Ramos (cell line): Measurements from ENCODE around the gene LHX8.
"Not testable (repeated sequence)": the region's sequence is repeated elsewhere in the genome, so short reads cannot be mapped to it uniquely, and the experiment has no call there.

Experiments
- in situ Hi-C: fragments of 300-500 bp; cut with MboI; formaldehyde crosslinking; loops from one replicate; pipeline ENCODE4 v1.14.3; 2022; ENCODE audit warnings: low sequenced_read_pairs; ENCODE audit not compliant: unreplicated experiment

LHX8 gene

GRCh38 chr1:75132242-75132811 lies 1.9 kb upstream of the LHX8 start:
- in situ Hi-C loops: no loop called here

DNA sequence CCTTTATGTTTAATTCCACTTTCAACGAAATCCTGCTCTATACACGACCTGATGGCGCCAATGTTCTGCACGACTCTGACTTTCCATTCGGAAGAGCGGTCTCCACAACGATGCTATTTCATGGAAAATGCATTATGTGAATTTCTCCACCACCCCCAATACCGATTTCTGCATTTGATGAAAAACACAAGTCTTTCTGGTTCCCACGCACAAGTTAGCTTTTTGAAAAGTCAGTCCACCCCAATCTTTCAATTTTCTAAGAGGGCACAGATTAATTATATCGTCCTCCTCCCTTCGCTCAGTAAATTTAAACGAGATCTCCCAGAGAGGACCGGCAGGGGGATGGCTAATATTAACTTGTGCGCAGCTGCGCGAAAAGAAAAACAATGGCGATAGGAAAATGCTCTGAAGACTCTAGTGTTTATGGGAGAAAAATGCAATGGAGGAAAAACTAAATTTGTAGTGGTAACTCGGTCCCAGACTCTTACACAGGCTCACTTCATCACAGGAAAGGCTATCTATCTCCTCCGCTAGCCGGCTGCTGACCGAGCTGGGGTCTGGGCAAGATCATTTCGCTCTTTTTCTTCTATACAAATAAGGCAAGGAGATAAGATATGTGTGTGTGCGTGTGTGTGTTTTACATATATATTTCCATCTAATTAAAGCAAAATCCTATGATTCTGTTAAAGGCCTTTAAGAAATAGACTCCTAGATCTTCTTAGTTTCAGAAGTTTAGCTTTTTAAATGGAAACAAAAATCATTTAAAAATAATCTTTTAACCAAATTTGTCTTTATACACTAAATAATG lies 1.2 kb upstream of the LHX8 start:
- in situ Hi-C loops: no loop called here

- in situ Hi-C loops: no loop called here
These were observed 722 bp downstream of the LHX8 start for GRCh38 chr1:75134647-75135572.

GRCh38 chr1:75135573-75136194 lies 1.5 kb downstream of the LHX8 start:
- in situ Hi-C loops: no loop called here

- in situ Hi-C loops: no loop called here
These were observed 2.1 kb downstream of the LHX8 start for GRCh38 chr1:75136195-75136815.

GRCh38 chr1:75136921-75137641 lies 2.9 kb downstream of the LHX8 start:
- in situ Hi-C loops: no loop called here

- in situ Hi-C loops: no loop called here
These were observed 17.9 kb downstream of the LHX8 start for GRCh38 chr1:75152092-75152491.

DNA sequence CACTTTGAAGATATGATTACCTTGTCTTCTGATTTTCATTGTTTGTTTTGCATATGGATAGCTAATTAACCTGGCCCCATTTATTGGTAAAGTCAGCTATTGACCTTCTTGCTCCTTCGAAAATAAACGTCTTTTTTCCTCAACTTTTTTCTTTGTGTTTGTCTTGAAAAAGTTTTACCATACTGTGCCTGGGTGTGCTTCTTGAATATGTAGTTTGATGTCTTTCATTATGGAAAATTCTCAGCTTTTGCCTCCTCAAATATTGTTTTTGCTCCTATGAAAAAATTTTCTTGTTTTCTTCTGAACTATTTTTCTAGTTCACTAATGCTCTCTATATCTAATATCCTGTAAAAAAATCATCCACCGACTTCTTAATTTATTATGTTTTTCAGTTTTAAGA lies 25.0 kb downstream of the LHX8 start:
- in situ Hi-C loops: no loop called here

DNA sequence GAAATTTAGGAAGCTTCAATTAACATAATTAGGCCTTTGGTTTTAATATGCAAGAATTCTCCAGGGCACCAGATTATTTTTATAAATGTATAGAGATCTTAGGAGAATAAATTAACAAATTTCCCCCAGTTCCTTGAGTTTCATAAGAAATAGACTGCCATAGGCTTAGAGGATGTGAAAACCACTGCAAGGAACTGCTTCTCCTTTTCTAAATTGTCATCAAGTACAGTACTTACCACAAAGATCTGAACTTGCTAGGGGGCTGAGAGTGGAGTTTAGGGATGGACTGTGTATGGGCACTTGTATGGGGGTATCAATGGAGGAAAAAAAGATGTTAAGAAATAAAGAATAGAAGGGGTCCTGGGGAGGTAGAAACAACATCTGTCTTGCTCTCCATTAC lies 31.1 kb downstream of the LHX8 start:
- in situ Hi-C loops: no loop called here

DNA sequence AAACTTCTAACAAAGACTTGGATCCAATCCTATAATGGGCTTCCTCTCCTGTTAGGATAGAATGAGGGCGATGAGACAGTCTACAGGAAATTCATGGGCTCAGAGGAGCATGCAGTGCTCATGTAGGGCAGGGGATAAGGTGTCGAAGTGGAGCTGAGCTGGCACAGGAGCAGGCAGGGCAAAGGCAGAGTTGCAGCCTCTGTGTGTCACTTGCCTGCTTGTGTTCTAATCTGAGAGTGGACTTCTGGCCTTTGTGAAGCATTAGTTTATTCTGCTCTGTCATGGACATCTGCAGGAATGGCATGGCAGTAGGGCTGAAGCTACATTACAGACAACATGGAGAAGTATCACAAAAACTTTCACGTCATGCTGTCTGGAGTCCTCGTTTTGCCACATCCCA lies 32.6 kb downstream of the LHX8 start:
- in situ Hi-C loops: no loop called here

- in situ Hi-C loops: no loop called here
These were observed 35.8 kb downstream of the LHX8 start for GRCh38 chr1:75170011-75170410.

DNA sequence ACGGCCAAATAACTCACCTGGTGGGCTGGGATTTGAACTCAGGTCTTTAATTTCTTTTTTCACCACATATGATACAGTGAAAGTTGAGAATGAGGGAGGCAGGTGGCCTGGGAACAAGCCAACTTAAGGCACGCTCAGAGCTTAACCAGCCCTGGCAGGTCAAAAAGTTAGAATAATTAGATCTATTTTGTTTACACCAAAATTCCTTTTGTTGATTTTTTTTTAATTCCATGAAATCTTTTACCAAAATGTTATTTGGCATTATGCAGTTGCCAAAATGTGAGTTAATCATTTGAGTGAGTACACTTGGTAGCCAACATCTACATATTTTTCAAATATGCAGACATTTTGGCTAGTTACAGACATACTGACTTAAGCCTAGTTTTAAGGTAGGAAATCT lies 36.8 kb downstream of the LHX8 start:
- in situ Hi-C loops: no loop called here

GRCh38 chr1:75171876-75172275 lies 37.7 kb downstream of the LHX8 start:
- in situ Hi-C loops: no loop called here

DNA sequence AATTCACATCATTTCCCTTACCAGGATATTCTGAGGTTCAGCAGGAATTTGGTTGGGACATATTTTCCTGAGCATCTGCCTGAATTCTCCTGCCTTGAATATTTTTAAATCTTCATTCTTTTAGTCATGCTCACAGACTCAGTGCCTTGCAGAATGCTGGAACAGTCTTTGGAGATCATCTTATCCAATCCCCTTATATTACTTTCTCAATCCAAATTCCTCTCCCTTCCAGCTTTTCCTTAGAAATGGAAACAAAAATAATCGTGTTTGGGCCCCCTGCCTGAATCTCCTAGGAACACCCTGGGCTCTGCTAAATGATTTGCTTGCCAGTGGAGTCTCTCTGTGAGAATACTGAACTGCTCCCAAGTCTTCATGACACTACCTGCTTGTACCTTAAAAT lies 38.4 kb downstream of the LHX8 start:
- in situ Hi-C loops: no loop called here

DNA sequence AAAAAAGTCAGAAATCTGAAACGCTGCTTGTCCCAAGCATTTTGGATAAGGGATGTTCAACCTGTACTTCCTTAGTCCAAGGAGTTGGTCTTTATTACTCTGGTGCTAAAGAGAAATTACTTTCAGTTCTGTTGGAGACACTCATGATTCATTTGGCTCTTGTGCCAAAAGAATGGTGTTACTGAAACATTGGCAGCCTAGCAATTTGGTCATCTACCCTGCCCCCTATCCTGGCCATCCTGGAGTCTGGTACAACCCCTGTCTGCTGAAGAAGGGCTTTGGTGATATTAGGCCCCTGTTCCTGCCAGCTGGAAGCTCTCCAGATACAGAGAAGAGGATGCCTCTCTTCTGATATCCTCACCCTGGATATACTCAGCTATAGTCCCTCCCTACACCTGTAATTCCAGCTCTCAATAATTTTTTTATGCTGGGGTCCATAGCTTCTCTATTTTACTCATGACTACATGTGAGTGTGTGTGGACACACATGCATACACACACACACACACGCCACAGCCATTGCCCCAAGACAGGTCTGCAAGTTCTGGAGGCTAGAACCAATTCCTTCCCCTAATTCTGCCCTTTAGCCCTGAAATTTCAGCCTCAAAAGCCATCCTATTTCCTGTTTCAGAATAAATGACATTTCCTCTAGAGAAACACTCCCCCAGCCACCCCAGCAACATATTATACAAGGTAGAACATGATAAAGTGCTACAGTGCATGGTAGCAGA lies 40.0 kb downstream of the LHX8 start:
- in situ Hi-C loops: no loop called here

GRCh38 chr1:75181214-75181955 lies 47.2 kb downstream of the LHX8 start:
- in situ Hi-C loops: not testable (repeated sequence)

GRCh38 chr1:75188892-75189291 lies 54.7 kb downstream of the LHX8 start:
- in situ Hi-C loops: no loop called here

DNA sequence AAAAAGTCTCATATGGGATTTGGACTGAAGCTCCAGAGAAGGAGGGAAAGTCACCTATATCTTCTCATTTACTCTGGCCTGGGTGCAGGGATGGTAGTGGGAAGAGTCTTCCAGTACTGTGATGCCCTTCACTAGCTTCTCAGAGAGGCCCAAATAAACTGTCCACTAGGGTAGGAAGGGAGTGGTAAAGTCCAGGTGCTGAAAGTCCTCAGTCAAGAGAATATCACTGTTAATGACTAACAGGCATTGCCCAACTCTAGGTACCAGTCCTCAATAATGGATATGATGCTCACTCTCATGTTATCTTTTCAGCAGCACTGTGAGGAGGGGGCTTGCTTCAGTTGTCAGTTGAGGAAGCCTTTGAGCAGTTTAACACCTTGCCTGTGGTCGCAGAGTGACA lies 64.0 kb downstream of the LHX8 start:
- in situ Hi-C loops: no loop called here
